DMS79 treated with DMSO at 0.1 percent for 48 hours (cell line): ENCODE data around the gene ESYT2.

Experiments used
- DNase-seq: peaks from one replicate; lab custom pipeline; 2025; lab: John Stamatoyannopoulos, UW

Gene ESYT2

GRCh38 chr7:158802535-158803366, 26.6 kb downstream of the ESYT2 start:
- peak; percentile 9 for DNase-seq

- no peak for DNase-seq
These were observed 30.6 kb downstream of the ESYT2 start for GRCh38 chr7:158798741-158799140.

DNA sequence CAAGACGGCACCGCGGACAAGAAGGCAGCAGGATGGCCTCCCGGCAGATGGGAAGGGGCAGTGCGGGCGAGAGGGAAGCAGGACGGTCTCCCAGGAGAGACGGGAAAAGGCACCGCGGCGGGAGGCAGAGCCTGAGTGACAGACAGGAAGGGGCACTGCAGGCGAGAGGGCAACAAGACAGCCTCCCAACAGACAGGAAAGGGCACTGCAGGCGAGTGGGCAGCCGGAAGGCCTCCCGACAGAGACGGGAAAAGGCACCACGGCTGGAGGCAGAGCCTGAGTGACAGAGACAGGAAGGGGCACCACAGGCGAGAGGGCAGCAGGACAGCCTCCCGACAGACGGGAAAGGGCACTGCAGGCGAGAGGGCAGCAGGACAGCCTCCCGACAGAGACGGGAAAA, 32.6 kb downstream of the ESYT2 start:
- DNase-seq, result no peak

- no peak for DNase-seq
These were observed 34.0 kb downstream of the ESYT2 start for GRCh38 chr7:158795272-158795671.

DNA sequence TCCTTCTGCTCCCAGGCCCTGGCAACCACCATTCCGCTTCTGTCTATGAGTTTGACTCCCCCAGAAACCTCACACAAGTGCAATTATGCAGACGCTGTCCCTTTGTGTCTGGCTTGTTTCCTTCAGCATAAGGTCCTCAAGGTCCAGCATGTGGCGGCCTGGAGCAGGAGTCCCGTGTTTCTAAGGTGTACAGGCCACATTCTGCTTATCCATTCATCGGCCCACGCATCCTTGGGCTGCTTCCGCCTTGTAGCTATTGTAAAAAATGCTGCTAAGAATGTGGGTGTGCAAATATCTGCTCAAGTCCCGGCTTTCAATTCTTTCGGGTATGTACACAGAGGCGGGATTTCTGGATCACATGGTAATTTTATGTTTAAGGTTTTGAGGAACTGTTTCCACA, 38.2 kb downstream of the ESYT2 start:
- no peak for DNase-seq

GRCh38 chr7:158789842-158790241, 39.5 kb downstream of the ESYT2 start:
- DNase-seq, result no peak

DNA sequence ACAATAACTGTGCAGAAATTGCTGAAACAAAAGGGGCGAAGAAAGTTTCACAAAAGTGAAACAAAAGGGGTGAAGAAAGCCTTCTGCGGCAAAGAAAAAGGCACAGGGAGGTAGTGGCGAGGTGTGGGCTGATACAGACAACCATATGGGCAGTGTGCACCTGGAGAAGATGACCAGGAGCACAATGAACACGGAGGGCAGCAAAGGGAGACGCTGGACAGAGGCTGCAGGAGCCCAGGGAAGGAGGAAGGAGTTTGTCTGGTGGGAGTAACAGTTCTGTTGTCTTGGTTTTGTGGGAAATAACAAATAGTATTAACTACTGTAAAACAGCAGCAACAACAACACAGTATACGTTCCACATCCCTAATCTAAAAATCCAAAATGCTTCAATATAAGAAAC, 42.4 kb downstream of the ESYT2 start:
- DNase-seq, result no peak

- DNase-seq, result no peak
These were observed 45.0 kb downstream of the ESYT2 start for GRCh38 chr7:158784270-158784669.

GRCh38 chr7:158783595-158783994, 45.7 kb downstream of the ESYT2 start:
- DNase-seq, result no peak

GRCh38 chr7:158782761-158783401, 46.4 kb downstream of the ESYT2 start:
- DNase-seq, result no peak

- DNase-seq, result no peak
These were observed 47.2 kb downstream of the ESYT2 start for GRCh38 chr7:158781974-158782664.

DNA sequence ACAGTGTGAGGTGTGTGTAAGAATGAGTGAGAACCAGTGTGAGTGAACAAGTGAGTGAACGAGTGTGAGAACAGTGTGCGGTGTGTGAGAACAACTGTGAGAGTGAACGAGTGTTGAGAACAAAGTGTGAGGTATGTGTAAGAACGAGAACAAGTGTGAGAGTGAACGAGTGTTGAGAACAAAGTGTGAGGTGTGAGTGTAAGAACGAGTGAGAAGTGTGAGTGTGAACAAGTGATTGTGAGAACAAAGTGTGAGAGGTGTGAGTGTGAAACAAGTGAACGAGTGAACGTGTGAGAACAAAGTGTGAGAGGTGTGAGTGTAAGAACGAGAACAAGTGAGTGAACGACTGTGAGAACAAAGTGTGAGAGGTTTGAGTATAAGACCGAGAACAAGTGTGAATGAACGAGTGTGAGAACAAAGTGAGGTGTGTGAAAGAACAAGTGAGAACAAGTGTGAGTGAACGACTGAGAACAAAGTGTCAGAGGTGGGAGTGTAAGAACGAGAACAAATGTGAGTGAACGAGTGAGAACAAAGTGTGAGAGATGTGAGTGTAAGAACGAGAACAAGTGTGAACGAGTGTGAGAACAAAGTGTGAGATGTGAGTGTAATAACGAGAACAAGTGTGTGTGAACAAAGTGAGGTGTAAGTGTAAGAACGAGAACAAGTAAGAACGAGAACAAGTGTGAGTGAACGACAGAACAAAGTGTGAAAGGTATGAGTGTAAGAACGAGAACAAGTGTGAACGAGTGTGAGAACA, 47.9 kb downstream of the ESYT2 start:
- DNase-seq, result no peak

GRCh38 chr7:158779061-158780000, 50.0 kb downstream of the ESYT2 start:
- no peak for DNase-seq

GRCh38 chr7:158778471-158778870, 50.8 kb downstream of the ESYT2 start:
- DNase-seq, result no peak

DNA sequence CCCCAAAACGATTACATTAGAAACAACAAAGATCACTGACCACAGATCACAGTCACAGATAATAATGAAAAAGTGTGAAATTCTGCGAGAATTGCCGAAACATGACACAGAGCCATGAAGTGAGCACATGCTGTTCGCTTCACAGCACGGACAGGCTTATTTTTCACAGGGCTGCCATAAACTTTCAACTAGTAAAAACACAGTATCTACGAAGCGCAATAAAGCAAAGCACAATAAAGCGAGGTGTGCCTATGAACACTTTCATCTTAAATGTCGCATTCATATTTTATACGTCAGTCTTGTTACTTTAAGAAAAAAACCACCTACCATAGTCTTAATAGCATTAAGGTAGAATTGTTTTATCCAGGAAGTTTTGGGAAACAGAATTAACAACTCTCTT, 51.5 kb downstream of the ESYT2 start:
- DNase-seq, result no peak

- no peak for DNase-seq
These were observed 52.8 kb downstream of the ESYT2 start for GRCh38 chr7:158776474-158776873.

DNA sequence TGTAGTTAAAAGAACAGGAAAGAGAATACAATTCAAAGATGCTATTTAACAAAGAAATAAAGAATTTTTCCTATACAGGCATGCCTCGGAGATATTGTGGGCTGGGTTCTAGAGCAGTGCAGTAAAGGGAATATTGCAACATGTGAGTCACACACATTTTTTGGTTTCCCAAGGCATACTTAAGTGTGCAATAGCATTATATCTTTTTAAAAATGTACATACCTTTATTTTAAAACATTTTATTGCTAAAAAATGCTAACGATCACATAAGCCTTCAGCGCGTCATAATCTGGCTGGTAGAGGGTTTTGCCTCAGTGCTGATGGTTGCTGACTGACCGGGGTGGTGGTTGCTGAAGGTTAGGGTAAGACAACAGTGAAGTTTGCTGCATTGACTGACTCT, 54.4 kb downstream of the ESYT2 start:
- no peak for DNase-seq

- DNase-seq, result no peak
These were observed 56.4 kb downstream of the ESYT2 start for GRCh38 chr7:158772916-158773315.

- no peak for DNase-seq
These were observed 58.0 kb downstream of the ESYT2 start for GRCh38 chr7:158771213-158771834.

- no peak for DNase-seq
These were observed 61.6 kb downstream of the ESYT2 start for GRCh38 chr7:158767707-158768106.
